Transverse colon (tissue), 4 donors: ENCODE results near the gene CDY2B.
"Not testable (repeated sequence)": the region's sequence is repeated elsewhere in the genome, so short reads cannot be mapped to it uniquely, and the experiment has no call there.

Source experiments
- CTCF ChIP-seq, 5 experiments: fragments of 200-600 bp in 3 of 5; fragments of 450-650 bp in 2 of 5; sonication (generic) in 3 of 5; IDR thresholded peaks; 1 replicate in 2 of 5; 2 replicates in 3 of 5; pipeline ENCODE4 v1.5.1; 2016 to 2017; ENCODE audit warnings: antibody characterized with exemption in 5 of 5, inconsistent platforms in 3 of 5, mild to moderate bottlenecking in 2 of 5, moderate library complexity in 1 of 5
- EP300 ChIP-seq: sonication (generic); formaldehyde crosslinking; IDR thresholded peaks from one replicate; pipeline ENCODE4 v1.6.1; 2017; ENCODE audit warnings: antibody characterized with exemption, low read depth
- POLR2A ChIP-seq: fragments of 450-650 bp; IDR thresholded peaks from one replicate; pipeline ENCODE4 v1.6.1; 2016; ENCODE audit warnings: antibody characterized with exemption, mild to moderate bottlenecking, moderate library complexity
- POLR2AphosphoS5 ChIP-seq, 3 donors: sonication (generic); formaldehyde crosslinking; IDR thresholded peaks; one replicate each; pipeline ENCODE4 v1.6.1; 2016; ENCODE audit warnings: antibody characterized with exemption in 3 of 3

GRCh38 chrY:17867850-17868249, 12.2 kb downstream of the CDY2B start:
- TF ChIP-seq POLR2A; CTCF (IDR thresholded peaks at IDR 0.05); POLR2AphosphoS5 (IDR thresholded peaks at IDR 0.05); EP300: not testable (repeated sequence)
